ENCODE measurements around the gene RRAS2.

GRCh38 chr11:14317659-14318325 is 41.2 kb downstream of the RRAS2 start:
- TF ChIP-seq HDAC2 (IDR thresholded peaks at IDR 0.05), result no peak
- no peak for TF ChIP-seq ZNF622 (IDR thresholded peaks at IDR 0.05)
- TF ChIP-seq ZNF687 (IDR thresholded peaks at IDR 0.05), result no peak
- TF ChIP-seq RFX5 (IDR thresholded peaks at IDR 0.05; ENCODE audit: low read depth, low read length), result no peak
- no peak for TF ChIP-seq MXI1 (IDR thresholded peaks at IDR 0.05; ENCODE audit: low read depth, low read length)
- TF ChIP-seq SUZ12 (IDR thresholded peaks at IDR 0.05; ENCODE audit: unreplicated experiment), result no peak
- TF ChIP-seq RAD51 (IDR thresholded peaks at IDR 0.05), result no peak
- TF ChIP-seq NFIC (IDR thresholded peaks at IDR 0.05; ENCODE audit: low read depth, low read length), result no peak
- no peak for TF ChIP-seq BHLHE40 (IDR thresholded peaks at IDR 0.05; ENCODE audit: borderline replicate concordance in 1 of 2, low read depth in 2 of 2, low read length in 1 of 2)
- no peak for TF ChIP-seq SRF (IDR thresholded peaks at IDR 0.05; ENCODE audit: low read depth in 2 of 2, low read length in 2 of 2)
